Measurements from ENCODE around the gene STRA6.

STRA6 gene

GRCh38 chr15:74131628-74132413 lies 70.8 kb downstream of the STRA6 start:
- no peak for DNase-seq (ENCODE audit: extremely low spot score)
- TF ChIP-seq L3MBTL2 (conservative IDR thresholded peaks at IDR 0.05) (no peak), HDGF (IDR thresholded peaks at IDR 0.05; ENCODE audit: borderline replicate concordance) (no peak), BHLHE40 (IDR thresholded peaks at IDR 0.05; ENCODE audit: borderline replicate concordance) (no peak), FOXK2 (IDR thresholded peaks at IDR 0.05) (no peak), CTBP1 (IDR thresholded peaks at IDR 0.05; ENCODE audit: borderline replicate concordance) (no peak), SUZ12 (IDR thresholded peaks at IDR 0.05) (no peak), NFRKB (IDR thresholded peaks at IDR 0.05) (no peak), TARDBP (IDR thresholded peaks at IDR 0.05) (no peak), ZNF384 (IDR thresholded peaks at IDR 0.05) (no peak), ELF4 (IDR thresholded peaks at IDR 0.05) (no peak), SP1 (IDR thresholded peaks at IDR 0.05) (no peak), ARNT (IDR thresholded peaks at IDR 0.05) (no peak), FOXA1 (IDR thresholded peaks at IDR 0.05) (no peak)
- TF ChIP-seq, protein P1, sequence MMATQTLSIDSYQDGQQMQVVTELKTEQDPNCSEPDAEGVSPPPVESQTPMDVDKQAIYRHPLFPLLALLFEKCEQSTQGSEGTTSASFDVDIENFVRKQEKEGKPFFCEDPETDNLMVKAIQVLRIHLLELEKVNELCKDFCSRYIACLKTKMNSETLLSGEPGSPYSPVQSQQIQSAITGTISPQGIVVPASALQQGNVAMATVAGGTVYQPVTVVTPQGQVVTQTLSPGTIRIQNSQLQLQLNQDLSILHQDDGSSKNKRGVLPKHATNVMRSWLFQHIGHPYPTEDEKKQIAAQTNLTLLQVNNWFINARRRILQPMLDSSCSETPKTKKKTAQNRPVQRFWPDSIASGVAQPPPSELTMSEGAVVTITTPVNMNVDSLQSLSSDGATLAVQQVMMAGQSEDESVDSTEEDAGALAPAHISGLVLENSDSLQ (IDR thresholded peaks at IDR 0.05), result no peak
- CTCF ChIA-PET, result no interaction called here
- POLR2A ChIA-PET, result interaction anchor here (1.4 kb wide), 1 partner anchor 11 kb away, joined by 3 read pairs; no protein-coding TSS in a partner anchor

DNA sequence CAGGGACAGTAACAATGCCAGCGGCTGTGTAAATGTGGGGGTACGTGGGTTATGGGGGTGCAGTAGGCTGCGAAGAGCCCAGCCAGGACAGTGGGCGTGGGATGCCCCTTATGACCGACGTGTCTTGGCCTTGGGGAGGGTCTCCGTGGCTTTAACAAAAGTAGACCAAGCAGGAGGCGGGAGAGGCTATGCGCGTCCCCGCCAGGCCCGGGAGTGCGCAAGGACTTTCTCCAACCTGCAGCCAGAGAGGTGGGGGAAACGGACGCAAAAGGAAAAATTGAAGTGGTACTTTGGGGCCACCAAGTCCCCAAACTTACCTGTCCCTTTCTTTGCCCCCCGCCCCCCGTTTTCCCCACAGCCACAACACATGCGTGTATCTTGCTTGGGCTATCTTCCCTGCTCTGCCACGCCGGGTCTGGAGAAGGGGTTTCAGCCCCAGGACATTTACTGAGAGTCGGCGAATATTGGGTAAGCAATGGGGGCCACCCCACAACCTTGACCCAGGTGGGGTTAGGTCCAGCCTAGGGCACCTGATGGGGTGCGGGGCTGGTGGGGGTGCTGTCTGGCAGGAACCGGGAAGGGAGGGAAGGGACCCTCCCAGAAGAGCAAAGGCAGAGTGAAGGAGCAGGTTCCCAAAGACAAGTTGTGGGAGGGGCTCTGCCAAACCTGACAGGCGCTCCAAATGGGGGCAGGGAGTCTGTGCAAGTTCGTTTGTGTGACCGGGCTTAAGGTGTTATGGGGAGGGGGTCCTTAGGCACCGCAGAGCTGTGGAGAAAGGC lies 71.5 kb downstream of the STRA6 start:
- POLR2A ChIA-PET, result no interaction called here
- CTCF ChIA-PET, result interaction anchor here (1.0 to 1.2 kb wide), 2 partner anchors 72 to 180 kb away, joined by 4 to 5 read pairs; partner anchors contain the start of gene STRA6
- TF ChIP-seq BHLHE40 (IDR thresholded peaks at IDR 0.05; ENCODE audit: borderline replicate concordance), result no peak
- TF ChIP-seq TARDBP (IDR thresholded peaks at IDR 0.05), result no peak
- TF ChIP-seq ELF4 (IDR thresholded peaks at IDR 0.05), result no peak
- TF ChIP-seq SUZ12 (IDR thresholded peaks at IDR 0.05), result no peak
- TF ChIP-seq, protein P1 (IDR thresholded peaks at IDR 0.05), result no peak
- no peak for TF ChIP-seq CTBP1 (IDR thresholded peaks at IDR 0.05; ENCODE audit: borderline replicate concordance)
- TF ChIP-seq FOXK2 (IDR thresholded peaks at IDR 0.05), result no peak
- no peak for DNase-seq (ENCODE audit: extremely low spot score)

DNA sequence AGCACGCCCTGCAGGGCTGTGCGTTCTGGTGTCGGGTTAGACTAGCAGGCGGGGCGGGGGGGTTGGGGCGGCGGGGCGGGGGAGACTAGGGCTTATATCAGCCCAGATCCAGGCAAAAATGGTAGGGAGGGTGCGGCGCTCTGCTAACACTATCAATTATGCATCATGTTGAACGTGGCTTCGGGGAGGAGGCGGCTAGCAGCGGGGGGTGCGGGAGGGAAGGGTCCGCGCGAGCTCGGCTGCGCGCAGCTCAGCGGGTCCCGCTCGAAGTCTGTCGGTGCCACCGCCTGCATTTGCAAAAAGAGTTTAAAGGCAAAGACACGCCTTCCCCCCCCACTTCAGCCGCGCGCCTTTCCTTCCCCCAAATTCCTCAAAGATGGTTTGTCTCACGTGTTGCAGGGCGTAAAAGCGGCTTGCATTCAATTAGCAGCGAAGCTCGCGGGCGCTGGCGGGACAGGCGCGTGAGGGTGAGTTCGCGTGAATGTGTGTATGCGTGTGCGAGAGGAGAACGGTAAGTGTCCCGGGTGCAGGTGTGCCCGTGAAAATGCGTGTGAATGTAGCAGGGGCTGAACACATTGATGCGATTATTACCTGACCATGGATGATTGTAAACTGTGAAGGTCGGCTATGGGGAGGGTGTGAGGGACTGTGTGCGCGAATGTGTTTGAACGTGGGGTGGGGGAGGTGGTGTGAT lies 72.3 kb downstream of the STRA6 start, which contains the start of gene ISLR2:
Gene ISLR2 (plus strand): TSS at position 432 of the 694 bp plus-strand sequence. CDS start 2,169 bp downstream, outside the sequence.
- CTCF ChIA-PET, result interaction anchor here (0.7 to 5.8 kb wide), 5 partner anchors 73 to 190 kb away, joined by 3 to 46 read pairs (median 5); partner anchors contain the start of gene STRA6
- no peak for DNase-seq (ENCODE audit: extremely low spot score)
- no peak for TF ChIP-seq SP1 (IDR thresholded peaks at IDR 0.05)
- peak; percentile 83 for TF ChIP-seq L3MBTL2 (conservative IDR thresholded peaks at IDR 0.05)
- no peak for TF ChIP-seq ZNF384 (IDR thresholded peaks at IDR 0.05)
- POLR2A ChIA-PET, result no interaction called here

- ChIA-PET CTCF (interaction anchor here (0.7 to 5.8 kb wide), 5 partner anchors 74 to 191 kb away, joined by 3 to 46 read pairs (median 5); partner anchors contain the start of gene STRA6), POLR2A (no interaction called here)
- DNase-seq (ENCODE audit: extremely low spot score), result no peak
- TF ChIP-seq ARNT (IDR thresholded peaks at IDR 0.05) (no peak), CTBP1 (IDR thresholded peaks at IDR 0.05; ENCODE audit: borderline replicate concordance) (no peak), SP1 (IDR thresholded peaks at IDR 0.05) (no peak), NFRKB (IDR thresholded peaks at IDR 0.05) (no peak), FOXK2 (IDR thresholded peaks at IDR 0.05) (no peak), L3MBTL2 (conservative IDR thresholded peaks at IDR 0.05) (no peak), HDGF (IDR thresholded peaks at IDR 0.05; ENCODE audit: borderline replicate concordance) (no peak), TARDBP (IDR thresholded peaks at IDR 0.05) (no peak)
- TF ChIP-seq, protein P1 (IDR thresholded peaks at IDR 0.05), result no peak
These were observed 72.9 kb downstream of the STRA6 start for GRCh38 chr15:74129586-74130154.
